ENCODE results near the gene RHOG. TPM values are rescaled to one million over a fixed set of nuclear protein-coding genes. Genes with fewer than 3 reads are reported as not detected.

Gene RHOG
- total and polyA plus RNA-seq, 4 donors: 5.8 to 31.1 (median 19.5) TPM

- peaks cover 36% of the 10 kb centered on the region for H3K36me3 ChIP-seq (ENCODE audit: control insufficient read depth, insufficient read depth, low read length)
- 91% methylated on average over 25 of the region's 35 CpGs for WGBS (ENCODE audit: insufficient coverage)
- H3K27ac ChIP-seq (ENCODE audit: low read depth, low read length): peak overlapping the region; percentile 15
Measured at GRCh38 chr11:3827434-3828186, 13.1 kb downstream of the RHOG start.

GRCh38 chr11:3826721-3827120 is 14.0 kb downstream of the RHOG start:
- Histone ChIP-seq H3K4me1 (ENCODE audit: control insufficient read depth, insufficient read depth, low read length) (peaks cover 14% of the 10 kb centered on the region), H3K4me3 (ENCODE audit: low read depth, low read length) (no peak overlapping the region), H3K27me3 (ENCODE audit: control insufficient read depth, insufficient read depth, low read length) (no peaks in the 10 kb centered on the region), H3K9me3 (ENCODE audit: control insufficient read depth, insufficient read depth, low read length) (no peaks in the 10 kb centered on the region), H3K36me3 (ENCODE audit: control insufficient read depth, insufficient read depth, low read length) (peaks cover 36% of the 10 kb centered on the region), H3K27ac (ENCODE audit: low read depth, low read length) (peak overlapping the region; percentile 15)
- 48% methylated on average over 3 of the region's 3 CpGs for WGBS (ENCODE audit: insufficient coverage)
- DNase-seq (ENCODE audit: low read depth in 4 of 6, low spot score in 6 of 6): peak in 1 of 6 donors; percentile 40

More at GRCh38 chr11:3827434-3828186, 13.1 kb downstream of the RHOG start:
- Histone ChIP-seq H3K27me3 (ENCODE audit: control insufficient read depth, insufficient read depth, low read length) (no peaks in the 10 kb centered on the region), H3K4me1 (ENCODE audit: control insufficient read depth, insufficient read depth, low read length) (peaks cover 14% of the 10 kb centered on the region), H3K4me3 (ENCODE audit: low read depth, low read length) (no peak overlapping the region), H3K9me3 (ENCODE audit: control insufficient read depth, insufficient read depth, low read length) (no peaks in the 10 kb centered on the region)
- DNase-seq (ENCODE audit: low read depth in 4 of 6, low spot score in 6 of 6): no peak

GRCh38 chr11:3825473-3826154 is 15.1 kb downstream of the RHOG start:
- 81% methylated on average over 3 of the region's 8 CpGs for WGBS (ENCODE audit: insufficient coverage)
- Histone ChIP-seq H3K36me3 (ENCODE audit: control insufficient read depth, insufficient read depth, low read length) (peaks cover 38% of the 10 kb centered on the region), H3K9me3 (ENCODE audit: control insufficient read depth, insufficient read depth, low read length) (no peaks in the 10 kb centered on the region), H3K27me3 (ENCODE audit: control insufficient read depth, insufficient read depth, low read length) (no peaks in the 10 kb centered on the region), H3K27ac (ENCODE audit: low read depth, low read length) (no peak overlapping the region), H3K4me1 (ENCODE audit: control insufficient read depth, insufficient read depth, low read length) (peaks cover 14% of the 10 kb centered on the region), H3K4me3 (ENCODE audit: low read depth, low read length) (no peak overlapping the region)
- no peak for DNase-seq (ENCODE audit: low read depth in 4 of 6, low spot score in 6 of 6)

- Histone ChIP-seq H3K36me3 (ENCODE audit: control insufficient read depth, insufficient read depth, low read length) (peaks cover 38% of the 10 kb centered on the region), H3K4me1 (ENCODE audit: control insufficient read depth, insufficient read depth, low read length) (peaks cover 14% of the 10 kb centered on the region), H3K27me3 (ENCODE audit: control insufficient read depth, insufficient read depth, low read length) (no peaks in the 10 kb centered on the region), H3K4me3 (ENCODE audit: low read depth, low read length) (no peak overlapping the region), H3K27ac (ENCODE audit: low read depth, low read length) (no peak overlapping the region), H3K9me3 (ENCODE audit: control insufficient read depth, insufficient read depth, low read length) (no peaks in the 10 kb centered on the region)
- WGBS (ENCODE audit: insufficient coverage): 71% methylated on average over 9 of the region's 18 CpGs
- DNase-seq (ENCODE audit: low read depth in 4 of 6, low spot score in 6 of 6): no peak
Measured at GRCh38 chr11:3824714-3825472, 15.9 kb downstream of the RHOG start.

- Histone ChIP-seq H3K9me3 (ENCODE audit: control insufficient read depth, insufficient read depth, low read length) (no peaks in the 10 kb centered on the region), H3K4me3 (ENCODE audit: low read depth, low read length) (no peak overlapping the region), H3K36me3 (ENCODE audit: control insufficient read depth, insufficient read depth, low read length) (peaks cover 35% of the 10 kb centered on the region), H3K4me1 (ENCODE audit: control insufficient read depth, insufficient read depth, low read length) (peaks cover 14% of the 10 kb centered on the region), H3K27ac (ENCODE audit: low read depth, low read length) (no peak overlapping the region), H3K27me3 (ENCODE audit: control insufficient read depth, insufficient read depth, low read length) (no peaks in the 10 kb centered on the region)
- 95% methylated on average over 16 of the region's 30 CpGs for WGBS (ENCODE audit: insufficient coverage)
- DNase-seq (ENCODE audit: low read depth in 4 of 6, low spot score in 6 of 6): no peak
Measured at GRCh38 chr11:3823762-3824506, 16.8 kb downstream of the RHOG start.

GRCh38 chr11:3823303-3823702 is 17.5 kb downstream of the RHOG start:
- Histone ChIP-seq H3K4me3 (ENCODE audit: low read depth, low read length) (no peak overlapping the region), H3K27ac (ENCODE audit: low read depth, low read length) (no peak overlapping the region), H3K27me3 (ENCODE audit: control insufficient read depth, insufficient read depth, low read length) (no peaks in the 10 kb centered on the region), H3K4me1 (ENCODE audit: control insufficient read depth, insufficient read depth, low read length) (peaks cover 14% of the 10 kb centered on the region), H3K9me3 (ENCODE audit: control insufficient read depth, insufficient read depth, low read length) (no peaks in the 10 kb centered on the region), H3K36me3 (ENCODE audit: control insufficient read depth, insufficient read depth, low read length) (peaks cover 35% of the 10 kb centered on the region)
- WGBS (ENCODE audit: insufficient coverage): 93% methylated on average over 3 of the region's 3 CpGs
- DNase-seq (ENCODE audit: low read depth in 4 of 6, low spot score in 6 of 6): no peak

- no peaks in the 10 kb centered on the region for H3K9me3 ChIP-seq (ENCODE audit: control insufficient read depth, insufficient read depth, low read length)
- peaks cover 29% of the 10 kb centered on the region for H3K36me3 ChIP-seq (ENCODE audit: control insufficient read depth, insufficient read depth, low read length)
- 92% methylated on average over 7 of the region's 7 CpGs for WGBS (ENCODE audit: insufficient coverage)
- H3K4me3 ChIP-seq (ENCODE audit: low read depth, low read length): no peak overlapping the region
- H3K27me3 ChIP-seq (ENCODE audit: control insufficient read depth, insufficient read depth, low read length): no peaks in the 10 kb centered on the region
- DNase-seq (ENCODE audit: low read depth in 4 of 6, low spot score in 6 of 6): no peak
- H3K27ac ChIP-seq (ENCODE audit: low read depth, low read length): no peak overlapping the region
- peaks cover 7% of the 10 kb centered on the region for H3K4me1 ChIP-seq (ENCODE audit: control insufficient read depth, insufficient read depth, low read length)
Measured at GRCh38 chr11:3822312-3822711, 18.4 kb downstream of the RHOG start.

- DNase-seq (ENCODE audit: low read depth in 4 of 6, low spot score in 6 of 6): no peak
- no peaks in the 10 kb centered on the region for H3K4me1 ChIP-seq (ENCODE audit: control insufficient read depth, insufficient read depth, low read length)
- H3K9me3 ChIP-seq (ENCODE audit: control insufficient read depth, insufficient read depth, low read length): no peaks in the 10 kb centered on the region
- no peak overlapping the region for H3K4me3 ChIP-seq (ENCODE audit: low read depth, low read length)
- no peaks in the 10 kb centered on the region for H3K27me3 ChIP-seq (ENCODE audit: control insufficient read depth, insufficient read depth, low read length)
- 94% methylated on average over 2 of the region's 2 CpGs for WGBS (ENCODE audit: insufficient coverage)
- H3K36me3 ChIP-seq (ENCODE audit: control insufficient read depth, insufficient read depth, low read length): peaks cover 25% of the 10 kb centered on the region
- H3K27ac ChIP-seq (ENCODE audit: low read depth, low read length): no peak overlapping the region
Measured at GRCh38 chr11:3820971-3821370, 19.8 kb downstream of the RHOG start.

- Histone ChIP-seq H3K9me3 (ENCODE audit: control insufficient read depth, insufficient read depth, low read length) (no peaks in the 10 kb centered on the region), H3K27me3 (ENCODE audit: control insufficient read depth, insufficient read depth, low read length) (no peaks in the 10 kb centered on the region), H3K4me3 (ENCODE audit: low read depth, low read length) (no peak overlapping the region), H3K36me3 (ENCODE audit: control insufficient read depth, insufficient read depth, low read length) (peaks cover 8% of the 10 kb centered on the region), H3K27ac (ENCODE audit: low read depth, low read length) (no peak overlapping the region), H3K4me1 (ENCODE audit: control insufficient read depth, insufficient read depth, low read length) (no peaks in the 10 kb centered on the region)
- no peak for DNase-seq (ENCODE audit: low read depth in 4 of 6, low spot score in 6 of 6)
- WGBS (ENCODE audit: insufficient coverage): 89% methylated on average over 10 of the region's 10 CpGs
Measured at GRCh38 chr11:3817181-3817800, 23.5 kb downstream of the RHOG start.

All from spinal cord (tissue), 10 donors.